ENCODE measurements around the gene METTL14.

GRCh38 chr4:118755438-118756226, 70.4 kb downstream of the METTL14 start:
- TF ChIP-seq EZH2 (IDR thresholded peaks at IDR 0.05; ENCODE audit: borderline replicate concordance, insufficient read depth, low read depth, low read length, poor library complexity, severe bottlenecking) (no peak), CTCF (IDR thresholded peaks at IDR 0.05) (no peak)

Data from B cell (primary cell).